NK-92 treated with Interleukin-12 subunit alpha and Interleukin-12 subunit beta, amount 100 ng/mL, for 24 hours (cell line): Measurements from ENCODE around the gene RASEF.

ENCODE experiments used
- DNase-seq: peaks from one replicate; lab custom pipeline; 2025; lab: John Stamatoyannopoulos, UW

Gene RASEF

GRCh38 chr9:83056174-83056573 is 6.8 kb downstream of the RASEF start:
- no peak for DNase-seq

GRCh38 chr9:83047839-83048775 is 14.8 kb downstream of the RASEF start:
- no peak for DNase-seq

- no peak for DNase-seq
These were observed 19.3 kb downstream of the RASEF start for GRCh38 chr9:83043597-83043996.

GRCh38 chr9:83041771-83042170 is 21.2 kb downstream of the RASEF start:
- DNase-seq, result no peak

GRCh38 chr9:83039303-83039702 is 23.6 kb downstream of the RASEF start:
- no peak for DNase-seq

- DNase-seq, result no peak
These were observed 26.9 kb downstream of the RASEF start for GRCh38 chr9:83036043-83036442.

GRCh38 chr9:83035143-83035542 is 27.8 kb downstream of the RASEF start:
- no peak for DNase-seq

GRCh38 chr9:83034587-83034986 is 28.4 kb downstream of the RASEF start:
- DNase-seq, result no peak

- DNase-seq, result no peak
These were observed 28.9 kb downstream of the RASEF start for GRCh38 chr9:83034026-83034425.

- DNase-seq, result no peak
These were observed 30.8 kb downstream of the RASEF start for GRCh38 chr9:83032065-83032625.

GRCh38 chr9:83030391-83031107 is 32.4 kb downstream of the RASEF start:
- DNase-seq, result no peak

GRCh38 chr9:83029531-83030137 is 33.3 kb downstream of the RASEF start:
- DNase-seq, result no peak

- DNase-seq, result no peak
These were observed 35.6 kb downstream of the RASEF start for GRCh38 chr9:83027153-83027891.

- no peak for DNase-seq
These were observed 38.3 kb downstream of the RASEF start for GRCh38 chr9:83024506-83025125.

GRCh38 chr9:83023151-83023550 is 39.8 kb downstream of the RASEF start:
- no peak for DNase-seq

- no peak for DNase-seq
These were observed 42.1 kb downstream of the RASEF start for GRCh38 chr9:83020864-83021263.

- DNase-seq, result no peak
These were observed 42.6 kb downstream of the RASEF start for GRCh38 chr9:83020327-83020726.

GRCh38 chr9:83019246-83019645 is 43.7 kb downstream of the RASEF start:
- no peak for DNase-seq

GRCh38 chr9:83015897-83016296 is 47.0 kb downstream of the RASEF start:
- DNase-seq, result no peak

GRCh38 chr9:83013867-83014605 is 48.9 kb downstream of the RASEF start:
- no peak for DNase-seq
